Measurements from ENCODE around the gene SLC13A4. TPM values are rescaled to one million over a fixed set of nuclear protein-coding genes. Genes with fewer than 3 reads are reported as not detected.
"Not testable (repeated sequence)": the region's sequence is repeated elsewhere in the genome, so short reads cannot be mapped to it uniquely, and the experiment has no call there.

The SLC13A4 gene, protein sequence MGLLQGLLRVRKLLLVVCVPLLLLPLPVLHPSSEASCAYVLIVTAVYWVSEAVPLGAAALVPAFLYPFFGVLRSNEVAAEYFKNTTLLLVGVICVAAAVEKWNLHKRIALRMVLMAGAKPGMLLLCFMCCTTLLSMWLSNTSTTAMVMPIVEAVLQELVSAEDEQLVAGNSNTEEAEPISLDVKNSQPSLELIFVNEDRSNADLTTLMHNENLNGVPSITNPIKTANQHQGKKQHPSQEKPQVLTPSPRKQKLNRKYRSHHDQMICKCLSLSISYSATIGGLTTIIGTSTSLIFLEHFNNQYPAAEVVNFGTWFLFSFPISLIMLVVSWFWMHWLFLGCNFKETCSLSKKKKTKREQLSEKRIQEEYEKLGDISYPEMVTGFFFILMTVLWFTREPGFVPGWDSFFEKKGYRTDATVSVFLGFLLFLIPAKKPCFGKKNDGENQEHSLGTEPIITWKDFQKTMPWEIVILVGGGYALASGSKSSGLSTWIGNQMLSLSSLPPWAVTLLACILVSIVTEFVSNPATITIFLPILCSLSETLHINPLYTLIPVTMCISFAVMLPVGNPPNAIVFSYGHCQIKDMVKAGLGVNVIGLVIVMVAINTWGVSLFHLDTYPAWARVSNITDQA
- total RNA-seq = not detected

- CTCF ChIA-PET = no interaction called here
- no peaks in the 10 kb centered on the region for H3K9me3 Mint-ChIP-seq (ENCODE audit: low read depth)
- peaks cover 29% of the 10 kb centered on the region for H3K27me3 Mint-ChIP-seq
- H3K27ac Mint-ChIP-seq = no peak within 1 kb of the TSS
- H3K4me3 Mint-ChIP-seq = no peak within 1 kb of the TSS
- H3K36me3 Mint-ChIP-seq = no peaks in the 10 kb centered on the region
- ATAC-seq (no peak), DNase-seq (no peak)
- H3K4me1 Mint-ChIP-seq = no peaks in the 10 kb centered on the region
Observed at GRCh38 chr7:135728136-135728669, at the start of gene SLC13A4. TSS of gene SLC13A4 (minus strand) at chr7:135728186. CDS start at chr7:135727496, 690 bp downstream.

DNA sequence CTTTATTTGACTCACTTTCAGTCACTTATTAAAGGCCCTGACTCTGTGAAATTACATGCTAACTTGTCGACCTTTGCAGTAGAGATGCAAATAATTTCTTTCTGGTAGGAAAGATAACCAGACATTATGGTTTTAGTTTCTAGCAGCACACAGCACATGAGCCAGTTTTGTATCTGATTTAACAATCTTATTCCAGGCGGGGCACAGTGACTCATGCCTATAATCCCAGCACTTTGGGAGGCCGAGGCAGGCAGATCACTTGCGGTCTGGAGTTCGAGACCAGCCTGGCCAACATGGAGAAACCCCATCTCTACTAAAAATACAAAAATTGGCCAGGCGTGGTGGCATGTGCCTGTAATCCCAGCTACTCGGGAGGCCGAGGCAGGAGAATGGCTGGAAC lies 47.9 kb upstream of the SLC13A4 start:
- not testable (repeated sequence) for ATAC-seq; H3K9me3 Mint-ChIP-seq (ENCODE audit: low read depth)

DNA sequence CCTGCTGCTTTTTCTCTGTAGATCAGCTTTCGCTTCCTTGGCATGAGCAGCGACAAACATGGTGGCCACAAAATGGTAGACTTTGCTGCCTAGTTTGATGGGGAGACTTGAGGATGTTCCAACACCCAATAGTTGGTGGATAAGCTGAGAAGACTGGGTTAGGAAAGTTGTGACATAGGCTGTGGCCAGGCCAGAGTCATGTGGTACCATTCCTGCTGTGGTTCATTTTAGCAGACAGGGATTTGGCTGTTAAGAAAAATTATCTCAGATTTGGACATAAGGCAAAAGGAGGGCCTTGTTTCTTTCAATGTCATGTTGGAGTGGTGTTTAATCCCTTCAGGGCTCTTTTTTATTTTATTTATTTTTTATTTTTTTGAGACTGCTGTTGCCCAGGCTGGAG lies 47.2 kb upstream of the SLC13A4 start:
- no peaks in the 10 kb centered on the region for H3K4me1 Mint-ChIP-seq

More for the DNA sequence above, 47.9 kb upstream of the SLC13A4 start:
- H3K4me3 Mint-ChIP-seq, DNase-seq, CTCF ChIA-PET, H3K36me3 Mint-ChIP-seq, H3K27ac Mint-ChIP-seq, H3K4me1 Mint-ChIP-seq: not testable (repeated sequence)
- H3K27me3 Mint-ChIP-seq = peaks cover 27% of the 10 kb centered on the region

GRCh38 chr7:135774284-135774683 lies 46.3 kb upstream of the SLC13A4 start:
- ATAC-seq = no peak
- Mint-ChIP-seq H3K36me3 (no peaks in the 10 kb centered on the region), H3K27me3 (peaks cover 18% of the 10 kb centered on the region), H3K9me3 (ENCODE audit: low read depth) (no peaks in the 10 kb centered on the region), H3K4me3 (no peak overlapping the region), H3K4me1 (no peaks in the 10 kb centered on the region), H3K27ac (no peak overlapping the region)
- CTCF ChIA-PET = no interaction called here
- no peak for DNase-seq

More for the DNA sequence above, 47.2 kb upstream of the SLC13A4 start:
- no peak overlapping the region for H3K27ac Mint-ChIP-seq
- ATAC-seq (no peak), DNase-seq (no peak)
- H3K27me3 Mint-ChIP-seq = peaks cover 20% of the 10 kb centered on the region
- CTCF ChIA-PET = no interaction called here
- H3K9me3 Mint-ChIP-seq (ENCODE audit: low read depth) = no peaks in the 10 kb centered on the region
- no peak overlapping the region for H3K4me3 Mint-ChIP-seq
- no peaks in the 10 kb centered on the region for H3K36me3 Mint-ChIP-seq

DNA sequence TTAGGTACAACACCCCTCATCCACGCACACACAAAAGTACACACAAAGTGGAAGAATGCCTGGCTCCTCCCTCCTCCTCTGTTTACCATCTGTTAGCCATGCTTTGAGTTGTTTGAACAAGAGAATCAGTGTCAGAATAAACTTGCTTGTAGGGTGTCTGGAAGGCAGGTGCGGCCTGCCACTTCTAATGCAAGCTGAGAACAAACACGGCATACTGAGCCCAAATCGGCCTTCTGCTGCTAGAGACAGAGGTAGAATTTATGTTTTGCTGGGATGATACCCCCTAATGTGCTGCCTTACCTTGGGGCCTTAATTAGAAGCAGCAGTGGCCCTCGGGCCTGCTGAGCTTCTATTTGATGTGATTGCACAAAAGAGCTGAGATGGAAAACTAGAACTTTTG lies 45.5 kb upstream of the SLC13A4 start:
- CTCF ChIA-PET = no interaction called here
- H3K36me3 Mint-ChIP-seq = no peaks in the 10 kb centered on the region
- DNase-seq (no peak), ATAC-seq (no peak)
- no peaks in the 10 kb centered on the region for H3K9me3 Mint-ChIP-seq (ENCODE audit: low read depth)
- H3K27me3 Mint-ChIP-seq = peaks cover 16% of the 10 kb centered on the region
- H3K4me3 Mint-ChIP-seq = no peak overlapping the region
- H3K4me1 Mint-ChIP-seq = no peaks in the 10 kb centered on the region
- H3K27ac Mint-ChIP-seq = no peak overlapping the region

- CTCF ChIA-PET = no interaction called here
- H3K4me1 Mint-ChIP-seq = no peaks in the 10 kb centered on the region
- DNase-seq (no peak), ATAC-seq (no peak)
- no peaks in the 10 kb centered on the region for H3K36me3 Mint-ChIP-seq
- H3K27ac Mint-ChIP-seq = no peak overlapping the region
- H3K4me3 Mint-ChIP-seq = no peak overlapping the region
- H3K9me3 Mint-ChIP-seq (ENCODE audit: low read depth) = no peaks in the 10 kb centered on the region
- peaks cover 11% of the 10 kb centered on the region for H3K27me3 Mint-ChIP-seq
Observed at GRCh38 chr7:135772639-135773222, 44.7 kb upstream of the SLC13A4 start.

DNA sequence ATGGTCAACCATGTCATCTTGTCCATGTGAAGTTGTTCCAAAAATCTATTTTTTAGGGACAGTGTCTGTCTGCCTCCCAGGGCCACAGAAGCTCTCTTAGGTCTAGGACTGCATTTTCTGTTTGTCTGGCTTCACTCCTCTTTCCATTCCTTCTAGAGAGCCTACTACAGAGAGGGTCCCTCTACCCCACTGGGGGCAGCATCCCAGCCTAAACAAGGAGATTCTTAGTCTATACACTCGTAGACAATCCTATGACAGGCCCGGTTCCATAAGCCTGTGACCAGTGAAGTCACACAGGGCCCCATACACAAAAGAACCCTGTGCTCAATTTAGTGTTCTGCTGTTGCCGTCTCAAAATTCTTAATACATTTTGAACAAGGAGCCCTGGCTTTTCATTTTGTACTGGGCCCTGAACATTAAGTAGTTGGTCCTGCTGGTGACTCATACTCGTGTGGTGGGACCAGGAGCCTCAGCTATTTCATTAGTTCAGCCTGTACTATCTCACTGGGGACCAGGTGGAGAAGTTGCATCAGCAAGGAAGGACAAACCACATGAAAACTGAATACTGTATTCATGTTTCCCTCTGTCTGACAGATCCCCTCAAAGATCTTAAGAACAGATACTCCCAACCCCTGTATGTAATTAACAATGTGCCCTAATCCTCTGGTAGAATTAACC lies 44.1 kb upstream of the SLC13A4 start:
- Mint-ChIP-seq H3K36me3 (no peaks in the 10 kb centered on the region), H3K27me3 (peaks cover 12% of the 10 kb centered on the region), H3K4me3 (no peak overlapping the region), H3K4me1 (no peaks in the 10 kb centered on the region), H3K27ac (no peak overlapping the region), H3K9me3 (ENCODE audit: low read depth) (no peaks in the 10 kb centered on the region)
- no peak for DNase-seq
- no peak for ATAC-seq
- CTCF ChIA-PET = no interaction called here

- Mint-ChIP-seq H3K27ac (no peak overlapping the region), H3K4me3 (no peak overlapping the region), H3K27me3 (peaks cover 16% of the 10 kb centered on the region), H3K36me3 (no peaks in the 10 kb centered on the region), H3K4me1 (no peaks in the 10 kb centered on the region), H3K9me3 (ENCODE audit: low read depth) (no peaks in the 10 kb centered on the region)
- ATAC-seq (no peak), DNase-seq (no peak)
- CTCF ChIA-PET = no interaction called here
Observed at GRCh38 chr7:135771051-135771450, 43.1 kb upstream of the SLC13A4 start.

GRCh38 chr7:135770139-135770710 lies 42.2 kb upstream of the SLC13A4 start:
- Mint-ChIP-seq H3K4me3 (no peak overlapping the region), H3K9me3 (ENCODE audit: low read depth) (no peaks in the 10 kb centered on the region), H3K27me3 (peaks cover 21% of the 10 kb centered on the region), H3K36me3 (no peaks in the 10 kb centered on the region), H3K27ac (no peak overlapping the region), H3K4me1 (no peaks in the 10 kb centered on the region)
- DNase-seq (no peak), ATAC-seq (no peak)
- CTCF ChIA-PET = no interaction called here

DNA sequence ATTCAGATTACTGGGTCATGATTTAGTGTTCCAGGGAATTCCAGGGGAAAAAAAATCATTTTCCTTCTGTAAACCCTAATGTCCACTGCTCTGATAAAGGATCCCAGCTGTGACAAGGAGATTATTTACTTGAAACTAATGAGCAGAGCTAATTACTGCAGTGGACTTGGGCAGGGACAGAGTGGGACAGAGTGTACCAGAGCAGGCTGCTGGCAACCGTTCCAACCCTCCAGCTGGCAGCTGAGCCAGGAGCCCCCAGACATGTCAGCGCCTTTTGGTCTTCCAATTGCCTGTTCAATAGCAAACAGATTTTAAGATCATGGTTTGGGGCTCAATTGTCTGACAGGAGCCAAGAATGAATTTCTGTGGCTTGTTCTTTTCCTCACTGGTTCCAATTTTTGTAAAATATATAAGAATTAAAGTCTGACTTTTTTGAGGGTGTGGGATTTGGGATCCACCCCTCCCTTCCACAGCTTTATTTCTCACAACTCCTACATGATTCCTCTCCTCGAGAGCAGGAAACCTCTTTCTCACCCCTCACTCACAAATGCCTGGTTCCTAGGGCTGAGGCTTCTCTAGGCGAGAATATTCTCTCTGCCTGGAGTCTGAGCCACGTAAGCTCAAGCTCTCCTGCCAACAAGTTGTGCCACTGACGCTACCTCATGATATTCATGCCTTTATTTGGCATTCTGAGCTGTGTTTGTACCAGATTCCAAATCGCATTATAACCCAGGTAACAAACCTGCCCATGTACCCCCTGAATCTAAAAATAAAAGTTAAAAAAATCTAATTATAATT lies 41.2 kb upstream of the SLC13A4 start:
- no peak for DNase-seq
- Mint-ChIP-seq H3K27ac (no peak overlapping the region), H3K9me3 (ENCODE audit: low read depth) (no peaks in the 10 kb centered on the region), H3K4me3 (no peak overlapping the region), H3K27me3 (peaks cover 21% of the 10 kb centered on the region), H3K4me1 (no peaks in the 10 kb centered on the region), H3K36me3 (no peaks in the 10 kb centered on the region)
- no peak for ATAC-seq
- CTCF ChIA-PET = no interaction called here

DNA sequence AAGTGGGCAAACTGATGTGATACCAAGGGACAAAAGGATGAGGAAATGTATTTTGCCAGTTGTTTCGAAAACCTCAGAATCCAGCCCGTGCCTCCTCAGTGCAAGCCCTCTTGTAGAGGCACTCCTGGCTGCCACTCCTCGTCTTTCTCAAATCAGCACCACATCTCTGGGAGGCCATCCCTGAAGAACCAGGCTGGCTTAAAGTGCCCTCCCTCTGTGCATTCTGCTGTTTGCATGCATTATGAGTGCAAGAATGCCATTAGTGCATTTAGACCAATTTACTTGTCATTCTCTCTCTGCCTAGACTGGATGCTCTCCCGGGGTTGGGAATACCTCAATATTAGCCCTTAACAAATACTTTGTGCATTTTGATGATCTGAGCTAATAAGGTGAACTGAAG lies 40.5 kb upstream of the SLC13A4 start:
- CTCF ChIA-PET = no interaction called here
- no peak overlapping the region for H3K4me3 Mint-ChIP-seq
- ATAC-seq (no peak), DNase-seq (no peak)
- H3K36me3 Mint-ChIP-seq = no peaks in the 10 kb centered on the region
- H3K27me3 Mint-ChIP-seq = peaks cover 24% of the 10 kb centered on the region
- no peaks in the 10 kb centered on the region for H3K4me1 Mint-ChIP-seq
- H3K27ac Mint-ChIP-seq = no peak overlapping the region
- H3K9me3 Mint-ChIP-seq (ENCODE audit: low read depth) = no peaks in the 10 kb centered on the region

GRCh38 chr7:135768064-135768463 lies 40.1 kb upstream of the SLC13A4 start:
- CTCF ChIA-PET = no interaction called here
- no peak for ATAC-seq
- no peaks in the 10 kb centered on the region for H3K36me3 Mint-ChIP-seq
- no peaks in the 10 kb centered on the region for H3K4me1 Mint-ChIP-seq
- no peak overlapping the region for H3K4me3 Mint-ChIP-seq
- peaks cover 24% of the 10 kb centered on the region for H3K27me3 Mint-ChIP-seq
- no peak for DNase-seq
- no peak overlapping the region for H3K27ac Mint-ChIP-seq
- no peaks in the 10 kb centered on the region for H3K9me3 Mint-ChIP-seq (ENCODE audit: low read depth)

- no peak for ATAC-seq
- Mint-ChIP-seq H3K9me3 (ENCODE audit: low read depth) (no peaks in the 10 kb centered on the region), H3K4me3 (no peak overlapping the region), H3K27me3 (peaks cover 43% of the 10 kb centered on the region), H3K36me3 (no peaks in the 10 kb centered on the region), H3K4me1 (peaks cover 2% of the 10 kb centered on the region), H3K27ac (no peak overlapping the region)
- no peak for DNase-seq
- CTCF ChIA-PET = no interaction called here
Observed at GRCh38 chr7:135763261-135763660, 35.3 kb upstream of the SLC13A4 start.
